C4-2B (cell line): ENCODE data around the gene NOX5.

Experiments used
- CTCF ChIP-seq: fragments of 450-650 bp; conservative IDR thresholded peaks from 2 replicates; pipeline ENCODE4 v1.5.1; 2017; ENCODE audit warnings: mild to moderate bottlenecking
- ZFX ChIP-seq: fragments of 450-650 bp; IDR thresholded peaks from 2 replicates; pipeline ENCODE4 v1.6.1; 2017

- TF ChIP-seq CTCF (no peak), ZFX (no peak)
Observed at GRCh38 chr15:69021895-69022294, 7.4 kb downstream of the NOX5 start.
